HG02885 (cell line): ENCODE data around the gene SERP1.

Source experiments
- ATAC-seq: cut with Tn5 transposase; IDR thresholded peaks from one replicate; pipeline ENCODE4 v1.9.1; 2021; ENCODE audit warnings: mild to moderate bottlenecking; ENCODE audit not compliant: unreplicated experiment, poor library complexity

SERP1 gene

DNA sequence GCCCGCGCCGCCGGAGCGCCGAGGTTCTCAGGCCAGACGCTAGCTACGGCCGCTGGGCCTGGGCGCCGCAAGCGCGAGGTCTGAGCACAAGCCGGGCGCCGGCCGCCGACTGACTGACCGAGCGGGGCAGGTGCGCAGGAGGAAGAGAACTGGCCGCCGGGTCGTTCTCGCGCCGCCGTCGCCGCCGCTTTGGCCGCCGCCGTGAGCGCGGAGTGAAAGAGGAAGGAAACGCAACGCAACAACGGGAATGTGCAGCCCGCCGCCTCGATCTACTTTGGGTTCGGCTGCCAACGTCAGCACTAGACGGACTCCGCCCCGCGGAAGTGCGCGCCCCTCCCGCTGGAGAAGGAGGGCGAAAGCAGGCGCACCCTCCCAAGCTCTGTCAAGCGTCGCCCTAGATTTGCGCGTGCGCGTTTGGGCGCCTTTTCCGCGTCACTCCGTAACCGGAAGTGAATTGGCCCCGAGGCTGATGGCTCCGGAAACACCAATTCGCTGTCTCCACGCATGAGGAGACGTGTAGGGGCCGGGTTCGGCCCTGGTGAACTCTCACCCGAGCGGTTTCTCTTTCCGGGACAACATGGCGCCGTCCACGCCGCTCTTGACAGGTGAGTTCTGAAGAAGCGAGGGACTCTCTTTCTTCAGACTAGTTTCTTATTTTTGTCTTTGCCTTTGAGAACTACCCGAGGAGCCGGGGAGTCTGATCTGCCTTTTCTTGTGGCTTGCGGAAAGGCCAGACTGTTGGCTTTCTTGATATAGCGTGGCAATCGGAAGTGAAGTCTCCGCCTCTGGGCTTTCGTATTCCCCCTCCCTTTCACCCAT, at the start of gene SERP1, which contains the start of gene EIF2A:
Gene SERP1, minus strand, starts transcription at position 271 of the 819 bp plus-strand sequence. CDS start 361 bp downstream, outside the sequence.
Gene EIF2A, plus strand, starts transcription at position 562 of the 819 bp plus-strand sequence. Its CDS starts 16 bp downstream, at position 578.
- ATAC-seq = peak; percentile 92

DNA sequence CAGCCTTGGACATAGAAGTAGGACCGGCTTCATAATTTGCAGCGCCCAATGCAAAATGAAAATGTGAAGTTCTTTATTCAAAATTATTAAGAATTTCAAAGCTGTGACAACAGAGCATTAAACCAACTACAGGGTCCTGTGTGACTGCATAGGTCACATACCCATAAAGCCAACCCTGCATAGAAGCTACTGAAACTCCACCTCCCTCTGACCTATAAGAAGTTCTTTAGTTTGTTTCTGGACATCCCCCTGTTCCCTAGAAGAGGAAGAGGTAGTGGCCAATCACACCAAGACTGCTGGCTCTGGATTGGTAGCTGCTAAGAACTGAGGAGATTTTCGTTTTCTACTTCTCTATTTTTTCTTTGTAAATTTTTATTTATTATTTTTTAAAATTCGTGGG, 47.9 kb upstream of the SERP1 start:
- no peak for ATAC-seq

DNA sequence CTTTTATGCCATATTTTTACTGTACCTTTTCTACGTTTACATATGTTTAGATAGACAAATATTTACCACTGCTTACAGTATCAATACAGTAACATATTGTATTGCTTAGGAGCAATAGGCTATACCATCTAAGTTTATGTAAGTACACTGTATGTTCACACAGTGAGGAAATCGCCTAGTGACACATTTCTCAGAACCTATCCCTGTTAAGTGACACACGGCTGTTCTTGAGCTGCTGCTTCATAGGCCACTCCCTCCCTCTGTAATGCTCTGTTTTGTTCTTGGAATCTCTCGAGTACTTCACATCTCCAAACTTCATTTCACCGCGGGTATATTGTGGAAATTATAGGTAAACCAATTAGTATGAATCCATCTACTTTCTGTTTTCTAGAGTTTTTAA, 43.5 kb upstream of the SERP1 start:
- ATAC-seq = no peak

DNA sequence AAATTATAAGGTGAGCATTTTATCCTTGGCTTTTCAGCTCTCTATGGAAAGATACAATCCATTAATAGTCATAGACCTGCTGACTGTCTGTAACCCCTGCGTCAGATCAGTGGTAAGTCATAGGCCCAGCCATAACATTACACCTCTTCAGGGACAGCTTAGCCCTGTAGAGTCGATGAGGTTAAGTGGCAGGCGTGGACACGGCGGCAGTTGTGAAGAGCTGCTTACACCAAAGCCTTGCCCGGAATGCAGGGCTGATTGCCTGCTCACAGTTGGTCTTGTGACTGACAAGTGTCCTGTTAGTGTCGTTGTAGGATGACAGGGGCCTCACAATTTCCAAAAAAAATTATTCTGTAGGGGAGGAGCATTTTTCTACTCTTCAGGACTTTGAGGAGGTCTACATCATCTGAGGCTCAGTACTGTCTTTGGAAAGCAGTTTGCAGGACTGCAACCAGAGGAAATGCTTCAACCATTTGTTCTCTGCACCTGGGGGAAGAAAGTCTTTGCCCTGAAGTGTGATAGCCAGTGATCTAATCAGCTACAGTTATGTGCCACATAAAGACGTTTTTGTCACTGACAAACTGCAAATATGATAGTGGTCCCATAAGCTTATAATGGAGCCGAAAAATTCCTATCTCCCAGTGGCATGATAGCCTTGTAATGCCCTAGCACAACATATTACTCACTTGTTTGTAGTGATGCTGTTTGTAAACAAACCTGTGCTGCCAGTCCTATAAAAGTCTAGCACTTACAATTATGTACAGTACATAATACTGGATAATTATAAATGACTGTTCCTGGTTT, 41.9 kb upstream of the SERP1 start:
- ATAC-seq = no peak

DNA sequence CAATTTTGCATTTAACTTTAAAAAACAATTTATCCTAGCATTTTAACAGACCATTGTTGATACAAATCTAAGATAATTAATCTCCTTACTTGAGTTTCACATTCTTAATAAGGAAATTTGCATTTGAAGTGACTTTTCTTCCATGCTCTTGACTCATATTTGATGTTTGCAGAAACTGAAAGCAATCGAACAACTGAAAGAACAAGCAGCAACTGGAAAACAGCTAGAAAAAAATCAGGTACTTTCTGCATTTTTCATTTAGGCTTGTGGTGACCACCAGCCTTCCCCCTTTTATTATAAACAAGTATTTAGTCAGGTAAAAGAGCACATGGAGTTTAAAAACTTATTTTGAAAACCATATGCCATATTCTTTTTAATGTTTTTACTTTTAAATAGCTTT, 36.7 kb upstream of the SERP1 start:
- ATAC-seq = peak; percentile 68

DNA sequence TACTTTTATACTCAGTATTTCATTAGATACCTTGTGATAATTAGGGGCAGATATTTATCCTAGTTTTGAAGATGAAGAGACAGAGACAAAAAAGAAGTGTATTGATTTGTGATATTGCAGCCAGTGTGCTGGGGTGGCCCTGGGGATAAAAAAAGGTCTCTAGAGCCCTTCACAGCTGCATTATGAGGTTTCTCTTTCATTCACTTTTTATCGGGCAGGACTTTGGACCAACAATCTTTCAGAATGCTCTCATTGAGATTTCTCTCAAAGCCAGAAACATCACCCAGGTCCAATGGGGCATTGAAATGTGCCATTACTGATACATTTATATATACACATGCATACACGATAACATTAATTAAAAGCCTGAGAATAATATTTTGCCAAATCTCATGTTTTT, 36.3 kb upstream of the SERP1 start:
- ATAC-seq = peak; percentile 56

DNA sequence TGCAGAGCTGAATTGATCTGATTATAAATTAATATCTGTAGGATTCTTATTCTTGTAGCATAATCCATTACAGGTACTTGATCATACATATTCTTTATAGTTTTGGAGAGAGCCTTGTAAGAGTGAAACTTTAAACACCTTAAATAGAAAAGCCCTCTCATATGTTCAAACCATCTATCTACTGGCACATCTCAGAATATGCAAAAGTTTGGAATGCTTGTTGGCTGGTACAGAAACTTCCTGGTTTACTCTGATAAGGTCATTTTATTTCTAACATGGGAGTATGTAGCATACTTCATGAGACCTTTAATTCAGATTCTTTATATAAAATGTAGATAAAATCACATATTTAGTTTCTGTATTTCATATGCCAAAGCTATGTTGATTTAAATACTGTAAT, 34.9 kb upstream of the SERP1 start:
- no peak for ATAC-seq

DNA sequence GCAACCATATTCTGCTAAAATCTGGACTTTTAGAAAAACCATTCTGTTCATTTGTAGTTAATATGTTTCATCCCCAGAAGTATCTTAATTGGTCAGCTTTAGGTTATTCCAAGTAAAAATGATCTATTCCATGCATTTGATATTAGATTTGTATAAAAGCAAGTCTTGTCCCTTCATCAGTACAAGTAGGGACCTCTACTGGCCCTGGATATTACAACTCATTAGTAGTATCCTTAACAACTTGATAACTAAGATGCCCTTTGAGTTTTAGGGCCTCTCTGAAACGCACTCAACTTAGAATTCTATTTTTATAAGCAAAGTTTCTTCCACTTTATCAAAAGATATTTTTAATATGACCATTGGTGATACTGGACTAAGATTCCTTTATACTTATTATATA, 31.6 kb upstream of the SERP1 start:
- no peak for ATAC-seq

DNA sequence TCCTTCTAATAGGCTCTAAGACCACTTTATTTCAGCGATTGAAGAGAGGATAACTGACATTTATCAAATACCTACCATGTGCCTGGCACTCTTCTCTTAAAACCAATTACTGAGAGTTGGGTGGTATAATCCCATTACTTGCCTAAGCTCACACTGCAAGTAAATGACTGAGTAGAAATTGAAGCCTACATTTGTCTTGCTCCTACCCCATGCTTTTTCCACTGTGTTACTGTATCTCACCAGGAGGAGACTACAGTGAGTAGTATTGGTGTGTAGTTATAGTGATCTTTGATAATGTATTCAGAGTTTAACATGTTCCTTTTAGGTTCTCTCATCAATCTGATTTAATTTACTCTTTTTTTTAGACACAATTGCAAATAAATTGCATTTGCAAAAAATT, 21.0 kb upstream of the SERP1 start:
- no peak for ATAC-seq

DNA sequence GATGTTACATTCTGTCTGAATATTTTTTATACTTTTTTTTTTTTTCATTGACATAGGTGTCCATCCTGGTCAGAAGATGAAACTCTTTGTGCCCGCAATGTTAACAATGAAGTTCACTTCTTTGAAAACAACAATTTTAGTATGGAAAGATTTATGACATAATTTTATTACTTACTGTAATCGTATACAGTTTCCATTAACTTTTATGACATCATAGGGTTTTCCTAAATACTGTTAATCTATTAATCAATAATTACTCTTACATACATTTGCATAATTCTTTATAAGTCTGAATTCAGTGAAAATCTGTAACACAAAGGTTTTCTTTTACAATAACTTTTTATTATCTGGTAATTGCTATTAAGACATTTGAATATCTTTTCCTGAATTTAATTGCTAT, 17.9 kb upstream of the SERP1 start:
- no peak for ATAC-seq

DNA sequence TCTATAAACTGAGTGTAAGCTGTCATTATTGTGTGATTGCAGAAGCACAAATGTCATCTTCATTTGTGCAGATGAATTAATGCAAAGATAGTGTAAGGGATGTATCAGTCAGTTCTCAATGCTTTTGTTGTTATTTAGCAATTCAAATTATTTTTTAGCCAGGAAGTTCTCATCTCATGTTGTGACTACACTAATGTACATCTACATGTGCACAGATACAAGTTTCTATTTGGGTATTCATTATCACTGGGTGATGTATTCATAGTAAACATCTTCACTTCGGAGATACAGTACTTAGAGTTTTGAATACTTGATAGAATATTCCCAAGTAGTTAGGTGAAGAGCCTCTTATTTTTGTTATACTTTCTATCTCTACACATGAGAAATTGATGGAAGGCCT, 11.4 kb upstream of the SERP1 start:
- ATAC-seq = no peak

DNA sequence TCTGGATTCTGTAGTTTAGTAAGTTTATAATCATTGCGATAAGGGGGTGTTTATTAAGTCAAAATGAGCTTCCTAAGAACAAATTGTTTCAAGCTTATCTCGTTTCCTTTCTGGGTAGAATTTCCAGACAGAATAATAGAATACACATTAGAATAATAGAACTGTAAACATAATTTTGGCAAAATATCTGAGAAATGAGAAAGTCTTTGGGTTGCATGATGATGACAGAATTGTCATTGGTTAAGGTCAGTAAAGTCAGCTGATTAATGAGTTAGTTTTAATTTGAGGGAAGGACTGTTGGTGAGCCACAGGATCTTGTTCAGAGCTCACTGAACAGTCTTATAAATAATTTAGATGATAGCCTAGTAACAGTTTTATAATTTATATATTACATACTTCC, 10.5 kb upstream of the SERP1 start:
- no peak for ATAC-seq

DNA sequence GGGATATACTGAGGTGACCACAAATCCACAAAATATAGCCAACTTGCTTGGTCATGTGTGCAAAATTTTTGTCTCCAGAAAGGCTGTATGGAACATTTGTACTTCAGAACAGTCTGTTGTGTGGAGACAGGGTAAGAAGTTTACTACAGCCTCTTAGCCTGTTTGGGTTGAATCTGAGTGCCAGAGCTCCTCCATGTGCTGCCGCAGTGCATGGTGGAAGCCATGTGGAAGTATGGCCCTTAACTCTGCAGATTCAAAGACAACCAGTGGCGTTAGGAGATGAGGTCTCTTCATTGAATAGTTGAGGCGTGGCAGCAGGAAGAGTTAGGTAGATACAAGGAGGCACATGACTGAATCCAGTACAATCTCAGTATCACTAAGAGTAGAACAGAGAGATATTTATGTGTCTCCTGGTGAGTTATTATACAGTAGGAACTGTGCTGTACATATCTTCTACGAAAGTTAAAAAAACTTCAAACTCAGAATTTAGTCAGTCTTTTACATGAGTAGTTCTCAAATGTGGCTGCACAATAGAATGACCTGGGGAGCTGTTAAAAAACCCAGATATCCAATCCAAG, 9.7 kb upstream of the SERP1 start:
- no peak for ATAC-seq

DNA sequence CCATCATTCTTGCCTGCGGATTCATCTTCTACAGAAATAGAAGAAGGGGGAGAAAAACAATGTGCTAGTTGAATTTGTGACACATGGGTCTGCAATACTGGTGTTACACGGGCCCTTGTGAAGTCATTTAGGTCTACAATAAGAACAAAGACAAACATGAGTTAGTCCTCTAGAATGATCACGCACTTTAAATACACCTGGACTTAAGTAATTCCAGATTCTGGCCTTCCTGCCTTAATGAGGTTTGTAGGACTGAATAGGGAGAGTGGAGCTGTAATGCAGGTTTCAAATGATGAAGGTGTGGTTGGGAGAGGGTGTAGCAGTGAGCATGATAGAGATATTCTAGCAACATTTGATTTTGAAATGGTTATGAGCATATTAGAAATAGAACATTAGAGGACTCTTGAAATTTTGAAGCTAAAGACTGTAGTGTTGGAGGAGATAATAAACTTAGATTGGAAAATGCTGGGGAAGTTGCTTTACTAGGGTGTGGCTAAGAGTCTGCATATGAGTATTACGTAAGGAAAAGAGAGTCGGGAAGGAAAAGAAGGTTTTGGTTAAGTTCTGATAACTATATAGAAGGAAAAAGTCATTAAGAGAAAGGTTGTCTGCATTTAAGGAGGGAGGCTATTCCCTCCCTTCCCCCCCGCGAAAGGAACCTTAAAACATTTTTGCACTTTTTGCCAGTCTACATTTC, 897 bp upstream of the SERP1 start:
- ATAC-seq = no peak

DNA sequence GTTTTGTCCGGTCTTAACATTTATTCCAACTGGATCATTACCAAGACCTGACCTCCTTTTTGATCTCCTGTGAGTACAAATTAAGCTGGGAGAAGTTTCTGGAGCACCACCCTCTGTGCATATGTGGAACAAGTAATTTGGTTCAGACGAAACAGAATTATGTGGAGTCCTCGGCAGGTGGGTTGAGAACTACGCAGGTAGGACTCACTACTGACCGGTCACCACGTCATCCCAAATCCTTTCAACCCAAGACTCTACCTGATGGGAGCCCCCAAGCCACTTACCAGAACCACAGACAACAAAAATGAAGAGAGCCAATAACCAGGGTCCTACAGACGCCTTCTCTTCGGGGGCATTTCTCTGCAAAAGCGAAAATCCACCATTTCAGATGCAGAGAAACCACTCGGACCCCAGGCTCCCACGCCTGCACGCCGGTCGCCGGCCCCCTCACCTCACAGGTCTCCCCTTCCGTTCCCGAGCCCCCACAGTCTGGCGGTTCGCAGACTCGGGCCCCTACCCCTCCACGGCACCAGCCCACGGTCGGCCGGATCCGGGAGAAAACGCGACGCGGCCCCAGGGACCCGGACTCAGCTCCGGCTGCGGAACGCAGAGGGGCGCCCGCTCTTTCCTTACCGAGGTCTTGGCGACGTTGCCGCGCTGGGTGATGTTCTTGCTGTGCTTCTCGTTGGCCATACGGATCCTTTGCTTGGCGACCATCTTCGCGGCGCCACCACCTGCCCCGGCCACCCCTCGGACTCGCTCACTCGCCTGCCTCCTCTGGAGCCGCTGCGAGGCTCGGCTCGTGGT, 674 bp downstream of the SERP1 start:
- peak; percentile 6 for ATAC-seq

DNA sequence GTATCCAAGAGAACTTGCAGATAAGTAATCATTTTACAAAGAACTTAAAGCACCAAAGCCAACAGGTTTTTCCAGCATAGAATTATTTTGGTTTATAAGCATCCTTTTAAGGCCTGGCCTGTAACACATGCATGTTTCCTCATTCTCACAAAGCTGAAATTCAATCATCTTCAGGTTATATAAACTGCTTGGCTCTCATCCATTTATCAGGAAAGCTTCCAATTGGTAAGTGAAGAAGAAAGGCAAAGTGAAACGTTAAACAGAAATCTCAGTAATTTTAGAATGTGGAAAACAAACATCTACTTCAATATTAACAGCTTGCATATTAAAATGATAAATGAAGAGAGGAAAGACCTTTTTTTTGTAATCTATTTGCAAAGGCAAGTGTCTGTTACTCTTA, 1.6 kb downstream of the SERP1 start:
- ATAC-seq = no peak

DNA sequence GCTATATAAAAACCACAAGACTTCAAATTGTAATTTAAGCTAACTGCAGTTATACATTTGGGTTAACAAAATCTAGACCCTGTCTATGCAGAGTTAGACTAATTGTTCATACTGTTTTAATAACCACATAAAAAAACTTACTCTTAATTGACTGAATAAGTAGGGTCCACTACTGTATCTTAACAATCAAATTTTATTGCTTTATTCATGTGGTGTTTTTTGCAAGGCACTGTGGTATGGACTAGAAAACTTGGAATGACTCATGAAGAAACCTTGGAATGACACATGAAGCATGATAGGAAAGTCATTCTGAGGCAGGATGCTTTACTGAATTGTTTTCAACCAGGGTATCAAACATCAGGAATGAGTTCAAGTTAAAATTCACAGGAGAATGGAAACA, 2.3 kb downstream of the SERP1 start:
- ATAC-seq = no peak

DNA sequence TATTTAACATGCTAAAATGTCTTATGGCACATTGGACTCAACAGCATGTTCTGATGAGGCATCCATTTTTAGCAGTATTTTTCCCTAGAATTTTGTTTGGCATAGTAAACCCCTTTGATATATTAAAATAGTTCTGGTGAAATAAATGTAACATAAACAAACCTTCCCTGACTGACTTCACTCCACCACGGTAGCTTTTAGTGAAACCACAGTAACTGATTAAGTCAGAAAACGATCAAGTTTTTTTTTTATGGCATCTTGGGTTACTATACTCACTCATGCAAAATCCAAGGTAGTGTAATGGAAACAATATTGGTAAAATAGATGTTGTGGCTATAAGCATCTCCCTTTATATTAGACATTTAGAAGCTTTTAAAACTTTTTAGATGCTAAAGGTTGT, 2.8 kb downstream of the SERP1 start:
- no peak for ATAC-seq

DNA sequence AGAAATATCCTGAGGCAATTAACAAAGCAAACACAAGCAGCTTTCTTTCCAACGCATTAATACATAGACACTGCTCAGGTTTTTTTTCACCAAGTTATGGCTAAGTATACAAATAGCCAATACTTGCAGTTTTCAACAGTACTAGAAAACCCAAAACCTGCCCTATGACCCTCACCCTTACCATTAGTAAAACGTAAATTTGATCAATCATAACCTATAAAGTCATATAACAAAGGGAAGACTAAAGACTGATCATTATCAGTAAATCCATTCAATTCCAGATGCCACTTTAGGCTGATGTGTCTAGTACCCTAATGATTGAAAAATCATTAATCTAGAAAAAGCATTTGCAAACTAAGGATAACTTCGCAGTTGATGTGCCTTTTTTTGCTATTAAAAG, 3.2 kb downstream of the SERP1 start:
- ATAC-seq = no peak

DNA sequence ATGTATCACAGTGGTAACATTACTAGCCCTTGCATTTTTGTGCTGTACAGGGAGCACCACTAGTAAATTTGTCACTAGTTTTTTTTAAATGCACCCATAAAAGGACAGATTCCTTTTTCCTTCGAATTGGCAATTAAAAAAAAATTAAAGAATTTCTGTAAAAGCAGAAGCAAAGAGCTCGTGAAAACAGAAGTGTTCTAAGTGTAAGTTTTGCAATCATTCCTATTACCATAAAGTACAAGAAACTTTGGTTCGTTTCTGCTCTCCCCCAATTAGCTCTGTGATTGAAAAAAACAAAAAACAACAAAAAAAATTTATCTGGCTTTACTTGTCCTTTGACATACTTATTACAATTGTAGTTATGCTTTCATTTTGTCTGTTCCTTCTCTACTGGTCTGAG, 5.3 kb downstream of the SERP1 start:
- no peak for ATAC-seq
